Ascending aorta (tissue), 2 donors: ENCODE data around the gene NOS1AP. TPM values are rescaled to one million over a fixed set of nuclear protein-coding genes. Genes with fewer than 3 reads are reported as not detected.

Experiments used
- DNase-seq, 2 donors: peaks; one replicate each; pipeline ENCODE4 v3.0.0-alpha.2; 2019; ENCODE audit warnings: low spot score in 2 of 2
- H3K27ac ChIP-seq, 2 donors: fragments of 200-600 bp; sonication (generic); one replicate each; pipeline ENCODE4 v1.5.1; 2016 to 2017; ENCODE audit warnings: mild to moderate bottlenecking in 1 of 2
- H3K27me3 ChIP-seq: fragments of 200-600 bp; sonication (generic); one replicate; pipeline ENCODE4 v1.5.1; 2017
- H3K36me3 ChIP-seq, 2 donors: fragments of 200-600 bp; sonication (generic); one replicate each; pipeline ENCODE4 v1.5.1; 2016
- H3K4me1 ChIP-seq, 2 donors: fragments of 200-600 bp; sonication (generic); one replicate each; pipeline ENCODE4 v1.5.1; 2016 to 2017; ENCODE audit warnings: mild to moderate bottlenecking in 1 of 2
- H3K4me3 ChIP-seq, 2 donors: fragments of 200-600 bp; sonication (generic); one replicate each; pipeline ENCODE4 v1.5.1; 2016 to 2017; ENCODE audit warnings: mild to moderate bottlenecking in 1 of 2
- H3K9me3 ChIP-seq, 2 donors: fragments of 200-600 bp; sonication (generic); one replicate each; pipeline ENCODE4 v1.5.1; 2016
- CTCF ChIP-seq, 3 experiments: fragments of 200-600 bp in 2 of 3; fragments of 450-650 bp in 1 of 3; sonication (generic) in 2 of 3; IDR thresholded peaks; one replicate each; pipeline ENCODE4 v1.5.1; 2016 to 2019; ENCODE audit warnings: antibody characterized with exemption in 3 of 3, mild to moderate bottlenecking in 1 of 3, moderate library complexity in 1 of 3
- intact Hi-C: fragments of 100-400 bp; cut with DNase I; formaldehyde crosslinking; loops from one replicate; pipeline ENCODE4 v1.15.1; 2023
- total RNA-seq: library from RNA; depleted of rRNA; stranded (reverse); fragments of >200 nt; gene quantifications from one replicate; pipeline ENCODE4 v1.1.0, GENCODE V29; 2016

The NOS1AP gene
- total RNA-seq, 1 donor from 2014 or later, result 5.0 TPM

GRCh38 chr1:162368451-162368850, 299.0 kb downstream of the NOS1AP start:
- H3K27me3 ChIP-seq, result no peaks in the 10 kb centered on the region

DNA sequence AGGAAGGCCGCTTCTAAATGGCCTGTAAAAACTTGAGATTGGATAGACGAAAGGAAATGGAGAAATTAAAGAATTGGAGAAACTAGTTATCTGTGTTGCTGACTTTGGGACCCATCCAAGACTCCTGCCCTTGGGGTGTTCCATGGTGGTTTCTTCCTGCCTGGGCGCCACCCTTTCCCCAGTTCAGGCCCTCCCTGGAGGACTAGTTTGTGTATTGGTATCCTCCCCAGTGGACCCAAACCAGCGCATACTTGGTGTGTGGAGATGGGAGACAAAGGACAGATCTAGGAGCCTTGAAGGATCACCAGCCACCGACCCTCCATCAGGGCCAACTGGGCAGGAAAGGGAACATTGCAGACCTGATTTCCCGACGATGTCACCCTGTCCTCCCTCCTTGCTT, 300.1 kb downstream of the NOS1AP start:
- no peaks in the 10 kb centered on the region for H3K9me3 ChIP-seq
- no peak for TF ChIP-seq CTCF (IDR thresholded peaks at IDR 0.05)
- H3K4me1 ChIP-seq, result no peaks in the 10 kb centered on the region
- DNase-seq, result no peak
- H3K27ac ChIP-seq, result no peak overlapping the region
- H3K27me3 ChIP-seq, result no peaks in the 10 kb centered on the region
- peaks cover 7 to 13% of the 10 kb centered on the region in 2 donors for H3K36me3 ChIP-seq
- no peak overlapping the region for H3K4me3 ChIP-seq
- intact Hi-C loops, result no loop called here

More at GRCh38 chr1:162368451-162368850, 299.0 kb downstream of the NOS1AP start:
- Histone ChIP-seq H3K9me3 (no peaks in the 10 kb centered on the region), H3K4me3 (no peak overlapping the region), H3K4me1 (no peaks in the 10 kb centered on the region), H3K27ac (no peak overlapping the region), H3K36me3 (peaks cover 7 to 13% of the 10 kb centered on the region in 2 donors)
- intact Hi-C loops, result no loop called here
- TF ChIP-seq CTCF (IDR thresholded peaks at IDR 0.05), result no peak
- no peak for DNase-seq

DNA sequence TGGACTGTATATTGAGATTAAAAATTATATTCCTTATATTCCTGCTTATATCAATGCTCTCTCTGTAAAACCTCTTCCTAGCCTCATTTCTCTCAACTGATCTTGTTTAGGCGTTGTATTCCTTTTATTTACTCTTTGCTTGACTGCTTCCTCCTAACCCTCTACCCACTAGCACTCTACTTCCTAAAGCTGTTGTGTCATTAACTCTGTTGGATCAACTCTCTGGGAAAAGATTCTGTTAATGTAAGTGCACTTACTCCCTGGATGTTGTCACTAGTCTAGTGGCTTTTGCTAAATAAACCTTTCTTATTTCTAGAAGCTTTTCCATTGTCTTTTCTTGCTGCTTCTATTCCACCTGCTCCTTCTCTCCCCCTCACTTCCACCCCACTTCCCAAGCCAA, 300.7 kb downstream of the NOS1AP start:
- H3K4me3 ChIP-seq, result no peak overlapping the region
- H3K4me1 ChIP-seq, result no peaks in the 10 kb centered on the region
- H3K27me3 ChIP-seq, result no peaks in the 10 kb centered on the region
- H3K36me3 ChIP-seq, result peaks cover 7 to 13% of the 10 kb centered on the region in 2 donors
- intact Hi-C loops, result no loop called here
- H3K27ac ChIP-seq, result no peak overlapping the region
- no peak for TF ChIP-seq CTCF (IDR thresholded peaks at IDR 0.05)
- no peak for DNase-seq
- no peaks in the 10 kb centered on the region for H3K9me3 ChIP-seq

DNA sequence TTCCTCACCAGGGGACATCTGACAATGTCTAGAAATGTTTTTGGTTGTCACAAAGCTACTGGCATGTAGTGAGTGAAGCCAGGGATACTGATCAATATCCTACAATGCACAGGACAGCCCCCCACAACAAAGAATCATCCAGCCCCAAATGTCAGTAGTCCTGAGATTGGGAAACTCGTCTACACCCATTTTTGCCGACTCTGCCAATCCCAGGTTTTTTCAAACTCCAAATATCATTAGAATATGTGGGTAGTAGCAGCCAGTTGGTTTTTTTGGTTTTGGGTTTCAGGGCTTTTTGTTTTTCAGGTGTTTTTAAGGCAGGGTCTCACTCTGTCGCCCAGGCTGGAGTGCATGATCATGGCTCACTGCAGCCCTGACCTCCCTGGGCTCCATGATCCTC, 301.2 kb downstream of the NOS1AP start:
- H3K4me1 ChIP-seq, result no peaks in the 10 kb centered on the region
- H3K4me3 ChIP-seq, result no peak overlapping the region
- H3K27ac ChIP-seq, result no peak overlapping the region
- no peaks in the 10 kb centered on the region for H3K27me3 ChIP-seq
- peaks cover 7 to 13% of the 10 kb centered on the region in 2 donors for H3K36me3 ChIP-seq
- intact Hi-C loops, result no loop called here
- H3K9me3 ChIP-seq, result no peaks in the 10 kb centered on the region
- DNase-seq, result no peak
- TF ChIP-seq CTCF (IDR thresholded peaks at IDR 0.05), result no peak

- Histone ChIP-seq H3K27me3 (no peaks in the 10 kb centered on the region), H3K36me3 (peaks cover 7 to 13% of the 10 kb centered on the region in 2 donors), H3K9me3 (no peaks in the 10 kb centered on the region), H3K4me3 (no peak overlapping the region), H3K27ac (no peak overlapping the region), H3K4me1 (no peaks in the 10 kb centered on the region)
- no peak for DNase-seq
- intact Hi-C loops, result no loop called here
- TF ChIP-seq CTCF (IDR thresholded peaks at IDR 0.05), result no peak
These were observed 302.1 kb downstream of the NOS1AP start for GRCh38 chr1:162371611-162372010.
